ENCODE data around the gene PTPRN2.

The PTPRN2 gene

DNA sequence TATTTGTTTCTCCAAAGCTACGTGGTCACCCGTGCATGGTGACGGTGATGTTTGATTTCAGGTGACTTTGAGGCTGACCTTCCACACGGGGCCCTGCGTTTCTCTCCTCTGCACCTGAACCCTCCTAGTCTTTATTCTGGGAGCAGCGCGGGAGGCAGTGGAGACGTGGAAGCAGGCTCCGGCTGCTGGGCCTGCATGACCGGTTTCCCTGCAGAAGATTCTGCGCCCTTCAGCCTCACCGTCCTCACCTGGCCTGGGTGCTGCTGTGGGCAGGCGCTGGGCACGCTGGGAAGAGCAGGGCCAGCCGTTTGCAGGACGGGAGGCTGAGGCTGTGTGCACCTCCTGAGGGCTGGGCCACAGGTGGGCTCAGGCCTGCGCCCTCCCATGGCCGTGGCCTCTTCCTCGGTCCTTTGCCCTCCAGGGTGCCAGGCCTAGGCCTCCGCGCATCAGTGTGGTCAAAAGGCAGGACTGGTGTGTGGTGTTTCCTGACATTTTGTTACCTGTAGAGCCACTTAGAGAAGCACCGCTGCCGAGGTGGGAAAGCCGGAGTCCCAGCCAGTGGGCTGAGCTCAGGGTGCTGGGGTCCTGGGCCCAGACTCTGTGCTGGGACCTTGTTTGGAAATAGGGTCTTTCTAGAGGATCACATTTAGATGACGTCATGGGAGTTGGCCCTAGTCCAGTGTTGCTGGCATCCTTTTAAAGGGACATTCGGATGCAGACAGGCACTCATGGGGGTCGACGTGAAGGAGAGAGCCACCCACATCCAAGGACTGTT lies 772.5 kb downstream of the PTPRN2 start:
- DNase-seq (ENCODE audit: low spot score), result no peak

DNA sequence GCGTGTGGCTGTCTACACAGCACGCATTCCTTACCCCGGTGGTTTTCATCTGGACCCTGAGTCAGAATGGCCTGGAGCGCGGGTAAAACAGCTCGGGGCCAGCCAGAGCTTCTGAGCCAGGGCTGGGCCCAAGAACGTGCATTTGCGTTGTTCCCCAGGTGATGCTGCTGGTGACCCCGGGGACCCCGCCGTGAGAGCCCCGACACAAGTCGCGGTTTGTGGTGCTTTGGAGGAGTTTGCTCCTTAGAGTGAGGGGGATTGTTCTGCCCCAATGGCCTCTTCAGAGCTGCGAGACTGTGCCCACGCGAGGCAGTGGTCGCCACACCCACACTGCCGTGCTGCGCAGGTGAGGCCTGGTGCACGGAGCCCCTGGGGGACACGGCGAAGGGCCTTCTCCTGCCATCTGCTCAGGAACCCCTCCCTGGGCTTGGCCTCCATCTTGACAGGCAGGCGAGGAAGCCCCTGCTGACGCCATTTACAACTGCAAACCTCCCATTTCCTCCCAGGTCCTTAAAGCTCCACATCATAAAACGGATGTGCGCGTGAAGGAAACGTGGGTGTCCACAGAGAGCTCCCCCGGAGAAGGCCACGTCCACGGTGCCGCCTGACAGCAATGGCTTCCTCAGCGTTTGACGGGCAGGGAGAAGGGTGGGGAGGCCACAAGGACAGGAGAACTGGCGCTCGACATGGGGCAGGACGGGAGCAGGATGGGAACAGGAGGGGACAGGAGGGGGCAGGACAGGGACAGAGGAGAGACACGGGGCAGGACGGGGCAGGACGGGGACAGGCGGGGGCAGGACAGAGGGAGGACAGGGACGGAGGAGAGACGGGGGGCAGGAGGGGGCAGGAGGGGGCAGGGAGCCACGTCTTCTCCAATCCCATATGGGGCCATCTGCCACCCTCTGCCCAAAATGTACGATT lies 773.6 kb downstream of the PTPRN2 start:
- no peak for DNase-seq (ENCODE audit: low spot score)

DNA sequence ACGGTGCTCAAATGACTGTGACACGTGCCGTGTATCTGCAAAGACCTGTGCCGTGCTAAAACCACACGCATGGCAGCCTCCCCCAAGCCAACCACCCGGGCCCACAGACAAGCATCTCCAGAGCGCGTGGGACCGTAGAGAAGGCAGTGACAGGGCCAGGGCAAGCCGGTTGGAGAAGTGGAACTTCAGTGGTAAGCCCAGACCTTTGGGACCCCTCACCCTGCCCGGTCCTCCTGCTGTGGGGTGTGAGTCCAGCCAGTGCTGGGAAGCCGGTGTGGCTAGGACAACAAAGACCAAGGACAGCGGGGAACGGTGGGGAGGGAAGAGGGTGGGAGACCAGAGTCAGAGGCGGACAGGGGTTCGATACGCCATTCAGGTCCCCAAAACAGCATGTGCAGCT lies 774.6 kb downstream of the PTPRN2 start:
- no peak for DNase-seq (ENCODE audit: low spot score)

DNA sequence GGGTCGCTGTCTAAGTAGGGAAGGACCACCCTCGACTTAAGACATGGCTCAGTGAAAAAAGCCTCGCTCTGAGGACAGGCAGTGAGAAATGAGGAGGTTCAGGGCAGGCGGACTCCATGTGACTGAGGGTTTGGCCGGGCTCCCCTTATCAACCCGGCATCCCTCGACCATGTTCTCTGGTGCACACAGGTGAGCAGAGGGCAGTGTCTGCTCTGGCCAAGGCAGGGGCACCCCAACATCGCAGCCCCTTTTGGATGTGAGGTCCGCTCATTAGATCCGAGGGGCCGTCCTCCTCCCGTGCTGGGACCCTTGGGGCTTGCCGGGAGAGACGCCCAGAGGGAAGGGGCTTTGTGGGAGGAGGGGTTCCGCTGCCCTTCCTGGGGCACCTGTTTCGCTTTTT lies 775.7 kb downstream of the PTPRN2 start:
- DNase-seq (ENCODE audit: low spot score), result no peak

DNA sequence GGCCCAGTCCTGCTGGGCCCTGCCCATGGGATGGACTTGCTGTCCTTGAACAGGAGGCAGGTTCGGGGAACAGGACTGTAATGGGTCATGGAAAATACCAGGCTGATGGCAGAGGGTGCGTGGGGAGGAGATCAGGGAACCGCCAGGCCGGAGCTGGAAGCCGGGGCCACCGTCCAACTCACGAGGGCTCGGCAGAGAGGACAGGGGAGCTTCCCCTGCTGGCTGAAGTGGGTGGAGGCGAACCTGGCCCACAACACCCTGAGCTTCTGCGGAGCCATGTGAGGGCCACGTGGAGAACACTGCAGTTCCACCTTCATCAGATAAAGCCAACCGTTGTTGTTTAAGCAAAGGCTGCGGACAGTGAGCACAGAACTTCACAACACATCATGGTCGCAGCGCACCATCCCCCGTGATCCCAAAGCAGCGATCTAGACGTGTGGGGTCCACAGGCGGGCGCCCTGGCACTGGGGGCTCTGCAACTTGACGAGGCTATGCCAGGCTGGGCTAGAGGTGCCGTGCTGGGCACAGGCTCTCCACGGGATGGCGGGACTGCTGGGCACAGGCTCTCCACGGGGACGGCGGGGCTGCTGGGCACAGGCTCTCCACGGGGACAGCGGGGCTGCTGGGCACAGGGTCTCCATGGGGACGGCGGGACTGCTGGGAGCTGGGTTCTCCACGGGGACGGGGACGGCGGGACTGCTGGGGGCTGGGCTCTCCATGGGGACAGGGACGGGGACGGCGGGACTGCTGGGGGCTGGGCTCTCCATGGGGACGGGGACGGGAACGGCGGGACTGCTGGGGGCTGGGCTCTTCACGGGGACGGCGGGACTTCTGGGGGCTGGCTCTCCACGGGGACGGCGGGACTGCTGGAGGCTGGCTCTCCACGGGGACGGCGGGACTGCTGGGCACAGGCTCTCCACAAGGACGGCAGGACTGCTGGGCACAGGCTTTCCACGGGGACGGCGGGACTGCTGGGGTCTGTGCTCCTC lies 777.5 kb downstream of the PTPRN2 start:
- no peak for DNase-seq (ENCODE audit: low spot score)

DNA sequence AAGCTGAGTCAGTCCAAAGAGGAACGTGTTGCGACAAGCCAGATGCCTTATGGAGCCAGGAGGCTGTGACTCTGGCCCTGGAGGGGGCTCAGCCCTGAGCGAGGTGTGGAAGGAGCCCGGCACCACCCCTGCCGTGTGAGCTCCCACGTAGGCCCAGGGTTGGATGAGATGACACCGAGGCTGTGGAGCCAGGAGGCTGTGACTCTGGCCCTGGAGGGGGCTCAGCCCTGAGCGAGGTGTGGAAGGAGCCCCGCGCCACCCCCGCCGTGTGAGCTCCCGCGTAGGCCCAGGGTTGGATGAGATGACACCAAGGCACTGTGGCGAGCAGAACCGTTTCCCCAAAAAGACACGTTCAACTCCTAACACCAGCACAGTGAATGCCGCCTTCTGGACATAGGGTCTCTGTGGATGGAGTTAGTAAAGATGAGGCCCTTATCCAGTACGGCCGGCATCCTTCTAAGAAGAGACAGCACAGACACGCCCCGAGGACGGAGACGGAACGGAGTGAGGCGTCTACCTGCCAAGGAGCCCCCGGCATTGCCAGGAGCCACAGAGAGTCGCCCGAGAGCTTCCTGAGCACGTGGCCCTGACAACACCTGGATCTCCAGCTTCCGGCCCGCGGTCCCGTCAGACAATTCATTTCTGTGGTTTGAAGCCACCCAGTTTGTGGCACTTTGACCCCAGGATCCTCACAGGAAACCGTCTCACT lies 778.3 kb downstream of the PTPRN2 start:
- DNase-seq (ENCODE audit: low spot score), result no peak

DNA sequence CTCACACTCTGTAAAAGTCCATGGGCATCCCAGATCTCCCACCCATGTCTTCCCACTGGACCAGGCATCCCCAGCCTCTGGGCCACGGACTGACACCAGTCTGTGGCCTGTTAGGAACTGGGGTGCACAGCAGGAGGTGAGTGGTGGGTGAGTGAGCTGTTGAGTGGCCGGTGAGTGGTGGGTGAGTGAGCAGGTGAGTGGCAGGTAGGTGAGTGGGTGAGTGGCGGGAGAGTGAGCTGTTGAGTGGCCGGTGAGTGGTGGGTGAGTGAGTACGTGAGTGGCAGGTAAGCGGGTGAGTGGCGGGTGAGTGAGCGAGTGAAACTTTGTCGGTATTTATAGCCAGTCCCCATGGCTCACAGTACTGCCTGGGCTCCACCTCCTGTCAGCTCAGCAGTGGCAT lies 779.6 kb downstream of the PTPRN2 start:
- DNase-seq (ENCODE audit: low spot score), result no peak

DNA sequence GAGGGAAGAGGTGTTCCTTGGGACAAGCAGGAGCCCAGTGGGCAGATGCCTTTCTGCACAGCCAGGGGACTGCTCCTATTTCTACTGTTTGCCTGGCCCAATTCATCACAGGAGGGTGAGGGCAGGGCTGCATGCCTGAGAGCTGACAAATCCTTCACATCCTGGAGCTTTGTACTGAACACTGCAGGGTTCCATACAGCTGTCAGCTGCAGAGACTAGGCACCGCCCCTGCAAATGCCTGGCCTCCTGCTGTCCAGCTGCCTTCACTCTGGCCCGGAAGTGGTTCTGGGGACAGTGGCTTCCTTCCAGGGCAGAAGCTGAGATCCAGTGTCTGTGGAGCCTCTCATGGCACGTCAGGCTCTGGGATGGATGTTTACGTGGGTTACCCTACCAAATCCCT lies 780.1 kb downstream of the PTPRN2 start:
- no peak for DNase-seq (ENCODE audit: low spot score)

DNA sequence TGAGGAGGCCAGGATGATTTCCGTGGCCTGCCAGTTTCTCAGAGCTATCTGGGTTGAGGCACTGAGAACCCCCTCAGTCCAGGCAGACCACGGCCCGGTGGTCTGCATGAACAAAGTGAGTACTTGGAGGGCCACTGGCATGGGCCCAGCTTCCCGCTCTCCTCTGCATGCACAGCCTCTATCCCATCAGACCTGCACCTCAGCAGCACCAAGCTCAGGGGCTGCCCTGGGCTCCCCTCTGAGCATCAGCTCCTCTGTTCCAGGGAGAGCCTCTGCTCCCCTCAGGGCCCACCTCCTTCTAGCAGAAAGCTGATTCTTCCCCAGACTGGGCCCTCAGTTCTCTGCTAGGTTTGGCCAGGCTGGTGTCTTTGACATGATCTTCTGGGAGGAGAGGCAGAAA lies 780.9 kb downstream of the PTPRN2 start:
- no peak for DNase-seq (ENCODE audit: low spot score)

DNA sequence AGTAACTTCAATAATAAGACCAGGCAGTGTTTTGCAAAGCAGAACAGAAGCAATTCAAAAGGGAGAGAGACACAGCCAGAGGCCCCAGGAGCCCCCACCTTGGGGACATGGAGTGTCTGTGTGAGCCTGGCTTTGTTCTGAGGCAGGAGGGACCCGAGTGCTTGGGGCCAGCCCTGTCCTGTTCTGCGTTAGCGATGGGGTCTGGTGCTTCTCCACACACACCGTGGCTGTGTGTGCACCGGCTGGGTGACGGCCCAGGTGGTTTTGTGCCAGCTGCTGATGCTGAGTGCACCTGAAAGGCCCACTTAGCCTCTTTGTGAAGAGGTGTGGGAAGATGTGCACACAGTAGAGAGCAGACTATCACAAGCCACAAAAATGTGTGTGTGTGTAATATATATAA lies 781.9 kb downstream of the PTPRN2 start:
- DNase-seq (ENCODE audit: low spot score), result no peak

DNA sequence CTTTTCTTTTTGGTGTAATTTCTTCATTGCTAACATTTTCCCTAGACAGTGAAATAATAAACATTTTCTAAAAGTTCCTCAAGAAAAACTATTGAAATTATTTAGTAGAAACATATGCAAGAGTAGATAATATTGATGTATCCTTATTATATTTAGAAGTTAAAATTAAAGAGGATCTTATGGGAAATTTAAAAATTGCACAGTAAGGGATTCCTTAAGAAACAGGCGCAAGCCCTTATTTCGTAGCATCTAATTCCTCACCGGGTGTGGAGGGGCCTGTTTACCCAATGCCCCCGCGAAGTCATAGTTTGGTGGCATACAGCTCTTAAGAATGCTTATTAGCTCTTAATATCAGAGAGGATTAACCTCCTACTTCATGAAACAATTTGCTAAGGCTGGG lies 783.7 kb downstream of the PTPRN2 start:
- DNase-seq (ENCODE audit: low spot score), result no peak

DNA sequence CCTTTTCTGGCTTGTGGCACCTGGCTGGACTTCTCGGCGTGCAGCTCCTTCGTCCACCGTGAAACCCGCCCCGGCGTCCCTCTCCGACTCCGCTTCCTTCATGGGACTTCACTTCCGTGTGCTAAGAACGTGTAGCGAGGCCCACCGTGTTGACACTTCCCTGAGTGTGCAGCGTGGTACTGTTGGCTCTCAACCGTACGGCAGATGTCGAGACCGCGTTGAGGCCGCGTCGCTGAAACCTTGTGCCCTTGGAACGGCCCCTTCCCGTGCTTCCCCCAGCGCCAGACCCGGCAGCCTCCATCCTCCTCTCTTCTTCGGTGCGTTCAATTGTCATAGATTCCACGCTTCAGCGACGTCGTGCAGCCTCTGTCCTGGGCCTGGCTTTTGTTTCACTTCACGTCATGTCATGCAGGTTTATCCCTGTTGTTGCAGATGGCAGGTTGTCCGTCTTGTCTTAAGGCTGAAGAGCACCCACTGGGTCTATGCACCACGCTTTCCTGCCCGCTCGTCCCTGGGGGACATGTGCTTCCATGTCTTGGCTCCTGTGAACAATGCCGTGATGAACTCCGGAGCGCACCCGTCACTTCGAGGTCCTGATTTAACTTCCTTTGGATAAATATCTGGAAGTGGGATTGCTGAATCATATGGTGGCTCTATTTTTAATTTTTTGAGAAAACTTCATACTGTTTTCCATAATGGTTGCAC lies 785.5 kb downstream of the PTPRN2 start:
- no peak for DNase-seq (ENCODE audit: low spot score)

DNA sequence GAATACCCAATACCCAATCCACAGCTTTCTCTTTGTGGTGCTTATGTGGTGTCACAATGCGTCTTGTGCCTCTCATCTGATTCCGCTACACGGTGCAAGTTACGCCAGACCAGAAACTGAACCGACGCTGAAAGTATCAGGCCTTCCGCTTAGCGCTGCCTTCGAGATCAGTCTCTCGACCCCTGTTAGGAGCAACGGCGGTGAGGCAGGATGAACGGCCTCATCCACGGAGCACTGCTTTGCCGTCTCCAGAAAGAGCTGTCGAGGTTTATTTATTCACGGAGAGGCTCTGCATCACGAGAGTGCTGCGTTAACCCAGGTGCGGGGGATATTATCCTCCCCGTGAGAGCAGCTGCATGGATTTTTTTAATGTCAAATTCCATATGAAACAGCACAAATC lies 786.5 kb downstream of the PTPRN2 start:
- no peak for DNase-seq (ENCODE audit: low spot score)

DNA sequence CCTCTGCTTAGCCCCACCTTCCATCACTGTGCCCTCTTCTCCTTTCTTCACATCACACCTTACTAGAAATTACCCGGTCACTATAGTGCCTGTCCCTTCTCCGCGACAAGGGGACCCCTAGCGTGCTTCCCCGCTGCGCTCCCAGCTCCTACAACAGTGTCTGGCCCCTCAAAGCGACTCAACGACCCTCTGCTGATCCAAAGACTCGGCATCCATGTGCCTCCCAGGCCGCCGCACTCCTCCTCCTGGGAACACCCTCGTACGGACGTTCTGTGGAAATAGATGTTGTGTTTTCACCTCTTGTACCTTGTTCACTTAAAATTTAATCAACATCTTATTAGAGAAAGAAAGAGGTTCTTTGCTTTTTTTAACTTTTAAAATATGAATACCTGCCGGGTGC lies 787.3 kb downstream of the PTPRN2 start:
- DNase-seq (ENCODE audit: low spot score), result no peak

DNA sequence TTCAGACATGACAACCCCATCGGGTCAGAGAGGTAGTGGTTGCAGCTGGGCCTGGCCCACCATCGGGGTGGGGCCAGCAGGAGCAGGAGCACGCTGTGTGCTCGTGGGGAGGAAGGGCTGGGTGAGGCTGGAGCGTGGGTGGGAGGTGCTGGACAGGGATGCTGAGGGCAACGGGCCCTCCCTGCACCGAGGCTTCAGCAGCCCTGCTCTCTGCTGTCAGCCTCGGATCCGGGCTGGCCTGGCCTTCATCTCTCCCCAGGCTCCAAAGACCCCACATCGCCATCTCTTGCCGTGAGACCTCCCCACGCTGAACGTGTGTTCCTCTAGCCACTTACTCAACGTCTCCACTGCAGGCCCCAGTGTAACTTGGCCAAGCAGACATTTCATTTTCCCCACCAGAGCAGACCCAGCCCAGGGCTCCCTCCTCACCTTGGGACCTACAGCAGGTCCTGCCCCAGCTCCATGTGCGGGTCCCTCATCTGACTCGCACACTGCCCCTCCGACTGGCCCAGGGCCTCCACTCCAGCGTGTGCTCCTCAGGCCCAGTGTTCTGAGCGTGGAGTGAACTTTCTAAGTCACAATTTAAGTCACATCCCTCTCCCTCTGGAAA lies 788.4 kb downstream of the PTPRN2 start:
- no peak for DNase-seq (ENCODE audit: low spot score)

DNA sequence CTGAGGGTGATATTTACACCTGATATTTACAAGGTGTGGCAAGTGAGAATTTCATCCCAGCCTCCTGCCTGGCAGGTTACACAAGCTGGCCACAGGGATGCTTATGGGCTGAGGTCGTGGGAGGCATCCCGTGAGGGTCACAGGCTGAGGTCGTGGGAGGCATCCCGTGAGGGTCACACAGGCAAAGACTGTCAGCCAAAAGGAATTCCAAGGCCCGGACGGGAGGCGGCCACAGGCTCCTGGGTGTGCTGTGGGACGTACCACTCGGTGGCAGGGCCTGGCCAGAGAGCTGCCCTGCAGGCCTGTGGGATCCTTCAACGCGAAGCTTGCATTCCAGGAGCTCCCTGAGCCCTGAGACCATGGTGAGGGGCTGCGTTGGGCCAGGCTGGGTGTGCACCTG lies 790.3 kb downstream of the PTPRN2 start:
- no peak for DNase-seq (ENCODE audit: low spot score)

DNA sequence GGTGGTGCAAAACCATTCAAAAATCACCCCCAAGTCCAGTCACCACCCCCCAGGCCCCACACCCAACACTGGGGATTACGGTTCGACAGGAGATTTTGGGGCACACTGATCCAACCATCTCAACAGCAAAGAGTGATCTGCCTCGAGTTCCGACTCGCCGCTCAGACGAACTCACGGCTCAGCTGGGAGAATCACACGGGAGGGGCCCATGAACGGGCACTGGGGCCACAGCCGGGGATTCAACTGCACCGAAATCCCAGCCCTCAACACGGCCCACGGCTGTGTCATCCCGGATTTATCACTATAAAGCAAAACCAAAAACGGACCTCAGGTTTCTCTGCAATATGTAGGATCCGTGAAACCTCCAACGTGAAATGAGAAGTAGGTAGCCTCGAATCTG lies 790.8 kb downstream of the PTPRN2 start:
- no peak for DNase-seq (ENCODE audit: low spot score)

DNA sequence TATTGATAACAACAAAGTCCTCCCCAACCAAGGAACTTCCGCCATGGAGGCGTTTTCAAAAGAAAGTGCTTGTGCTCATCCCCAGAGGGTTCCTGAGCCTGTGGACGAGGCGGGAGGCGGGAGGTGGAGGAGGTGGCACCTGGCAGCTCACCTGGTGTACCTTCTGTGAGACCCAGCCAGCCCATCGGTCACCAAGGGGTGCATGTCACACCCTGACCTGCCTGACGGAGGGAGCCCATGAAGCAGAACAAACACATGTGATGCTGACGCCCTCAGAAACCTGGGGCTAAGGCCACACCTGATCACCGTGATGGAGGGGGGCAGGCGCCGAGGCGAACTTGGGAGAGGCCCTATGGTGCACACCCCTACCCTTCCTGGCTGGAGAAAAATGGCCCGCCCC lies 792.0 kb downstream of the PTPRN2 start:
- no peak for DNase-seq (ENCODE audit: low spot score)

DNA sequence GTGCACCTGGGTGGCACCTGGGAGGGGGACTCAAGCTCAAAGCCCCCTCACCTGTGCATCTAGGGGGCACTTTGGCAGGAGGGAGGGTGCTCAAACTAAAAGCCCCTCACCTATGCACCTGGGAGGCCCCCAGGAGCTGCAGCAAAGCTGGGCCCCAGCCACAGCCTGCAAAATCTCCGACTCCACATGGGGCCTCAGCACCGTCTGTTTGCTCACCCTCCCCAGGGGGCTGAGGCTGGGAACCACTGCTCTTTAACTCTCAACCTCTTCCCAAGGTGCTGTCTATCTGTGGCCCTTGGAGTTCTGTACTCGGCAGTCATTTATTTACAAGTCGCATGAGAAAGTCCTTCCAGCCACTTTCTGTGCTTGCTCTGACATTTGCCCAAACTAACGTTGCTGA lies 792.4 kb downstream of the PTPRN2 start:
- DNase-seq (ENCODE audit: low spot score), result no peak

DNA sequence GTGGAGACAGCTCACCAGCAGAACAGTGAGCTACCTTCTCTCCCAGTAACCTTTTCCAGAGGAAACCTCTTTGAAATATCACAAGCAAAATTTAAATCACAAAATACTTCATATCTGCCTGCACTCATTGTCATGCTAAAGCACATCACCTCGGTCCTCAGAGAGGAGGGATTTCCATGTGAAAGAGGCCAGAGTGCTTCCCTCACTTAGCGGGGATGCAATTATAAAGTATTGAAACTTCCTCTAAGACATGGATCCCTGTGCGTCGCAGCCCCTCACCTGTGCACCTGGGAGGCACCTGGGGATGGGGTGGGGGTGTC lies 792.9 kb downstream of the PTPRN2 start:
- DNase-seq (ENCODE audit: low spot score), result no peak
